ENCODE data around the gene NAA80. TPM values are rescaled to one million over a fixed set of nuclear protein-coding genes. Genes with fewer than 3 reads are reported as not detected.

The NAA80 gene
- total RNA-seq, 4 donors from 2014 or later: 12.6 to 24.3 (median 15.9) TPM

DNA sequence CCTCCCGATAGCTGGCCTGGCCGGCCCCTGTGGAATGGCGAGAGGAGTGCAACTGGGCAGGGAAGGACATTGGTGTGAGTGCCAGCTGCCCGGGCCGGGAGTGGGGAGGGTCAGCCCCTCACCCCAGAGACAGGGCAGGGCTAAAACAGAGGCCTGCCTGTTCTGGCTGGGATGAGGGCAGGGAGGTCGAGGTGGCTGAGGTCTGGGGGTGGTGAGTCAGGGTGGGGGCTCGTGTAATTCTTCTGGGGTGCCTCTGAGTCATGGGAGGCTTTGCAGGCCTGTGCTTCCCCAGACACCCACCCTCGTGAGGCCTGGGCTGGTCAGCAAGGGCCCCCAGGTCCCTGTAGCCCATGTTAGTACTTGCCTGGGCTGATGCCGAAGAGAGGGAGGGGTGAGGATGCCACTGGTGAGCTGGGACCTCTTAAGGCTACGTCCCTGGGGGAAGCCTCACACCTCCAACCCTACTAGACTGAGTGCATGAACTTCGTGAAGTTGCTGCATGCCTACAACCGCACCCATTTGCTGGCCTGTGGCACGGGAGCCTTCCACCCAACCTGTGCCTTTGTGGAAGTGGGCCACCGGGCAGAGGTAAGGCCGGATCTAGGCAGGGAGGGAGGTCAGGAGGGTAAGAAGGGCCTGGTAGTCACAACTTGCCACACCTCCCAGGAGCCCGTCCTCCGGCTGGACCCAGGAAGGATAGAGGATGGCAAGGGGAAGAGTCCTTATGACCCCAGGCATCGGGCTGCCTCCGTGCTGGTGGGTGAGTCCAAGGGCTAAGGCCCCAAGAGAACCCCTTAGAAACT, 28.6 kb downstream of the NAA80 start:
- peak overlapping the region; percentile 45 to 63 (median 48) for H3K4me3 ChIP-seq
- H3K27me3 ChIP-seq: peaks cover 0 to 8% of the 10 kb centered on the region in 2 donors
- H3K9me3 ChIP-seq: no peaks in the 10 kb centered on the region
- TF ChIP-seq POLR2A (IDR thresholded peaks at IDR 0.05) (peak in 1 of 2 donors; percentile 14), EP300 (IDR thresholded peaks at IDR 0.05) (peak in 1 of 2 donors; percentile 68)
- TF ChIP-seq, protein P1, sequence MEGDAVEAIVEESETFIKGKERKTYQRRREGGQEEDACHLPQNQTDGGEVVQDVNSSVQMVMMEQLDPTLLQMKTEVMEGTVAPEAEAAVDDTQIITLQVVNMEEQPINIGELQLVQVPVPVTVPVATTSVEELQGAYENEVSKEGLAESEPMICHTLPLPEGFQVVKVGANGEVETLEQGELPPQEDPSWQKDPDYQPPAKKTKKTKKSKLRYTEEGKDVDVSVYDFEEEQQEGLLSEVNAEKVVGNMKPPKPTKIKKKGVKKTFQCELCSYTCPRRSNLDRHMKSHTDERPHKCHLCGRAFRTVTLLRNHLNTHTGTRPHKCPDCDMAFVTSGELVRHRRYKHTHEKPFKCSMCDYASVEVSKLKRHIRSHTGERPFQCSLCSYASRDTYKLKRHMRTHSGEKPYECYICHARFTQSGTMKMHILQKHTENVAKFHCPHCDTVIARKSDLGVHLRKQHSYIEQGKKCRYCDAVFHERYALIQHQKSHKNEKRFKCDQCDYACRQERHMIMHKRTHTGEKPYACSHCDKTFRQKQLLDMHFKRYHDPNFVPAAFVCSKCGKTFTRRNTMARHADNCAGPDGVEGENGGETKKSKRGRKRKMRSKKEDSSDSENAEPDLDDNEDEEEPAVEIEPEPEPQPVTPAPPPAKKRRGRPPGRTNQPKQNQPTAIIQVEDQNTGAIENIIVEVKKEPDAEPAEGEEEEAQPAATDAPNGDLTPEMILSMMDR (IDR thresholded peaks at IDR 0.05): no peak
- WGBS, 2 donors: 25 to 44% methylated on average over 17 to 18 of the region's 19 CpGs
- peaks cover 0 to 4% (median 0%) of the 10 kb centered on the region in 3 donors for H3K36me3 ChIP-seq
- no peak for DNase-seq (ENCODE audit: low spot score in 2 of 2)
- H3K4me1 ChIP-seq: peaks cover 0 to 100% (median 73%) of the 10 kb centered on the region in 4 donors
- peak overlapping the region; percentile 85 to 98 (median 97) for H3K27ac ChIP-seq

DNA sequence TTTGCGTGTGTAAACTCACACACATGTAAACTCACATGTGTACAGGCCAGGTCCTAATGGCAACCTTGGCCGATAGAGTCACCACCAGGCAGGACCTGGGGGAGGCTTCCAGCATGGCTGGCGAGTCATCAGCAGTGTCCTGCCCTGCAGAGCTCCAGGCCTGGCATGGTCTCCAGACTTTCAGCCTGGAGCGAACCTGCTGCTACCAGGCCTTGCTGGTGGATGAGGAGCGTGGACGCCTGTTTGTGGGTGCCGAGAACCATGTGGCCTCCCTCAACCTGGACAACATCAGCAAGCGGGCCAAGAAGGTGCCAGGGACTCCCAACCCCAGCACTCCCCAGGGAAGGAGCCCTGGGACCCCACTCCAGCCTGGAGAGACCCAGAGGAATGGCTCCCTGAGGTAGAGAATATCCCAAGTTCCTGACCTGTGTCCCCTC, 29.2 kb downstream of the NAA80 start:
- H3K27ac ChIP-seq: peak overlapping the region; percentile 85 to 98 (median 97)
- peaks cover 0 to 3% of the 10 kb centered on the region in 2 donors for H3K27me3 ChIP-seq
- no peak for DNase-seq (ENCODE audit: low spot score in 2 of 2)
- peaks cover 0 to 100% (median 74%) of the 10 kb centered on the region in 4 donors for H3K4me1 ChIP-seq
- no peaks in the 10 kb centered on the region for H3K9me3 ChIP-seq
- 0 to 100% methylated on average over 1 of the region's 8 CpGs for WGBS, 2 donors
- TF ChIP-seq POLR2A (IDR thresholded peaks at IDR 0.05): no peak
- TF ChIP-seq, protein P1 (IDR thresholded peaks at IDR 0.05): peak in 1 of 5 experiments; percentile 14
- H3K4me3 ChIP-seq: peak overlapping the region; percentile 45 to 63 (median 48)
- H3K36me3 ChIP-seq: no peaks in the 10 kb centered on the region

- no peak for DNase-seq (ENCODE audit: low spot score in 2 of 2)
- Histone ChIP-seq H3K4me3 (peak overlapping the region; percentile 45 to 63 (median 48)), H3K4me1 (peaks cover 0 to 100% (median 72%) of the 10 kb centered on the region in 4 donors), H3K9me3 (no peaks in the 10 kb centered on the region), H3K27ac (peak overlapping the region; percentile 85 to 98 (median 97)), H3K27me3 (no peaks in the 10 kb centered on the region), H3K36me3 (no peaks in the 10 kb centered on the region)
- WGBS, 2 donors: 38 to 41% methylated on average over 4 of the region's 4 CpGs
- TF ChIP-seq, protein P1 (IDR thresholded peaks at IDR 0.05): no peak
- no peak for TF ChIP-seq POLR2A (IDR thresholded peaks at IDR 0.05)
- no peak for TF ChIP-seq EP300 (IDR thresholded peaks at IDR 0.05)
Measured at GRCh38 chr3:50269460-50269859, 29.7 kb downstream of the NAA80 start.

- peak in 1 of 2 donors; percentile 59 for DNase-seq (ENCODE audit: low spot score in 2 of 2)
- peak within 1 kb of the TSS; percentile 45 to 63 (median 48) for H3K4me3 ChIP-seq
- TF ChIP-seq, protein P1 (IDR thresholded peaks at IDR 0.05): peak in 1 of 5 experiments; percentile 14
- TF ChIP-seq POLR2A (IDR thresholded peaks at IDR 0.05) (peak; percentile 48 to 54), EP300 (IDR thresholded peaks at IDR 0.05) (peak; percentile 8 to 96)
- whole genome bisulfite sequencing, 2 donors: 13 to 18% methylated on average over 16 to 19 of the region's 21 CpGs
- H3K36me3 ChIP-seq: no peaks in the 10 kb centered on the region
- no peaks in the 10 kb centered on the region for H3K27me3 ChIP-seq
- peak within 1 kb of the TSS; percentile 85 to 98 (median 97) for H3K27ac ChIP-seq
- H3K4me1 ChIP-seq: peaks cover 0 to 100% (median 72%) of the 10 kb centered on the region in 4 donors
- no peaks in the 10 kb centered on the region for H3K9me3 ChIP-seq
Measured at GRCh38 chr3:50268703-50269451, 30.3 kb downstream of the NAA80 start, which contains the start of gene SEMA3B. Gene SEMA3B (plus strand): TSS chr3:50269147. CDS start chr3:50269241, 94 bp downstream.
